NCI-H774 (cell line): ENCODE measurements around the gene TMC7.
"Not testable (repeated sequence)": the region's sequence is repeated elsewhere in the genome, so short reads cannot be mapped to it uniquely, and the experiment has no call there.

ENCODE experiments used
- DNase-seq: peaks from one replicate; lab custom pipeline; 2025; lab: John Stamatoyannopoulos, UW

The TMC7 gene

GRCh38 chr16:18983565-18984434 lies at the start of gene TMC7:
TMC7 (plus strand) TSS chr16:18983934; CDS start chr16:18984064, 130 bp downstream.
- peak; percentile 78 for DNase-seq

- no peak for DNase-seq
Observed at GRCh38 chr16:18936727-18937340, 46.9 kb upstream of the TMC7 start.

GRCh38 chr16:18937390-18937789 lies 46.3 kb upstream of the TMC7 start:
- DNase-seq, result no peak

GRCh38 chr16:18938986-18939385 lies 44.7 kb upstream of the TMC7 start:
- no peak for DNase-seq

GRCh38 chr16:18941471-18941870 lies 42.3 kb upstream of the TMC7 start:
- no peak for DNase-seq

- DNase-seq, result no peak
Observed at GRCh38 chr16:18942061-18942460, 41.7 kb upstream of the TMC7 start.

GRCh38 chr16:18943414-18943813 lies 40.3 kb upstream of the TMC7 start:
- DNase-seq, result no peak

GRCh38 chr16:18945233-18945632 lies 38.5 kb upstream of the TMC7 start:
- DNase-seq, result no peak

- no peak for DNase-seq
Observed at GRCh38 chr16:18948372-18949020, 35.2 kb upstream of the TMC7 start.

GRCh38 chr16:18950469-18951185 lies 33.1 kb upstream of the TMC7 start:
- no peak for DNase-seq

GRCh38 chr16:18953547-18953946 lies 30.2 kb upstream of the TMC7 start:
- no peak for DNase-seq

- DNase-seq, result peak; percentile 76
Observed at GRCh38 chr16:18955874-18956580, 27.7 kb upstream of the TMC7 start.

- DNase-seq, result not testable (repeated sequence)
Observed at GRCh38 chr16:18956658-18957241, 27.0 kb upstream of the TMC7 start.

GRCh38 chr16:18958621-18959029 lies 25.1 kb upstream of the TMC7 start:
- DNase-seq, result no peak

- no peak for DNase-seq
Observed at GRCh38 chr16:18959031-18959505, 24.7 kb upstream of the TMC7 start.

- DNase-seq, result no peak
Observed at GRCh38 chr16:18965555-18965954, 18.2 kb upstream of the TMC7 start.

- no peak for DNase-seq
Observed at GRCh38 chr16:18966791-18967190, 16.9 kb upstream of the TMC7 start.

GRCh38 chr16:18969050-18969854 lies 14.5 kb upstream of the TMC7 start:
- peak; percentile 78 for DNase-seq

- no peak for DNase-seq
Observed at GRCh38 chr16:18969855-18970240, 13.9 kb upstream of the TMC7 start.

GRCh38 chr16:18975109-18975508 lies 8.6 kb upstream of the TMC7 start:
- DNase-seq, result no peak
